Esophagus muscularis mucosa (tissue), 3 donors: ENCODE measurements around the gene PPP4R3A.

ENCODE experiments used
- POLR2A ChIP-seq: fragments of 450-650 bp; IDR thresholded peaks from one replicate; pipeline ENCODE4 v1.6.1; 2017; ENCODE audit warnings: antibody characterized with exemption, moderate library complexity, mild to moderate bottlenecking, low read depth
- TF ChIP-seq, protein P1 (sequence below), 3 experiments: fragments of 200-600 bp in 2 of 3; fragments of 450-650 bp in 1 of 3; sonication (generic) in 2 of 3; IDR thresholded peaks; one replicate each; pipeline ENCODE4 v1.5.1; 2017 to 2019; ENCODE audit warnings: antibody characterized with exemption in 3 of 3, mild to moderate bottlenecking in 2 of 3, moderate library complexity in 1 of 3

DNA sequence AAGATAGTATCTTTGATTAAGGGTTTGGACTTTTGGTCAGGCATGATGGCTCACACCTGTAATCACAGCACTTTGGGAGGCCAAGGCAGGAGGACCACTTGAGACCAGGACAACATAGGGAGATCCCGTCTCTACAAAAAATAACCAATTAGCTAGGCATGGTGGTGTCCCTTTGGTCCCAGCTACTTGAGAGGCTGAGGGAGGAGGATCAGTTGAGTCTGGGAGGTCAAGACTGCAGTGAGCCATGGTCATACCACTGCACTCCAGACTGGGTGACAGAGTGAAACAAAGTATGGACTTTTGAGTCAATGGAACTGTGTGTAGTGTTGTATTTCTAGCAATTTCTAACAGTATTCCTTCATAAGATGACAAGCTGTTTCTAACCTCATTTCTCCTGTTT, 53.8 kb downstream of the PPP4R3A start:
- TF ChIP-seq, protein P1, sequence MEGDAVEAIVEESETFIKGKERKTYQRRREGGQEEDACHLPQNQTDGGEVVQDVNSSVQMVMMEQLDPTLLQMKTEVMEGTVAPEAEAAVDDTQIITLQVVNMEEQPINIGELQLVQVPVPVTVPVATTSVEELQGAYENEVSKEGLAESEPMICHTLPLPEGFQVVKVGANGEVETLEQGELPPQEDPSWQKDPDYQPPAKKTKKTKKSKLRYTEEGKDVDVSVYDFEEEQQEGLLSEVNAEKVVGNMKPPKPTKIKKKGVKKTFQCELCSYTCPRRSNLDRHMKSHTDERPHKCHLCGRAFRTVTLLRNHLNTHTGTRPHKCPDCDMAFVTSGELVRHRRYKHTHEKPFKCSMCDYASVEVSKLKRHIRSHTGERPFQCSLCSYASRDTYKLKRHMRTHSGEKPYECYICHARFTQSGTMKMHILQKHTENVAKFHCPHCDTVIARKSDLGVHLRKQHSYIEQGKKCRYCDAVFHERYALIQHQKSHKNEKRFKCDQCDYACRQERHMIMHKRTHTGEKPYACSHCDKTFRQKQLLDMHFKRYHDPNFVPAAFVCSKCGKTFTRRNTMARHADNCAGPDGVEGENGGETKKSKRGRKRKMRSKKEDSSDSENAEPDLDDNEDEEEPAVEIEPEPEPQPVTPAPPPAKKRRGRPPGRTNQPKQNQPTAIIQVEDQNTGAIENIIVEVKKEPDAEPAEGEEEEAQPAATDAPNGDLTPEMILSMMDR (IDR thresholded peaks at IDR 0.05): no peak
- TF ChIP-seq POLR2A: no peak
